ENCODE measurements around the gene DBP.
A peak's percentile ranks its signal among the peaks of the same experiment; 100 is the strongest.

DBP gene

GRCh38 chr19:48644839-48645619 is 7.8 kb upstream of the DBP start:
- peak overlapping the region; percentile 42 for H3K4me3 ChIP-seq (ENCODE audit: low read depth, low read length)
- DNase-seq (ENCODE audit: low read depth, low spot score): peak; percentile 74
- TF ChIP-seq CTCF (IDR thresholded peaks at IDR 0.05; ENCODE audit: low read depth, low read length): no peak
- in situ Hi-C loops (cut with HindIII; ENCODE audit: low sequenced_read_pairs): no loop called here

DNA sequence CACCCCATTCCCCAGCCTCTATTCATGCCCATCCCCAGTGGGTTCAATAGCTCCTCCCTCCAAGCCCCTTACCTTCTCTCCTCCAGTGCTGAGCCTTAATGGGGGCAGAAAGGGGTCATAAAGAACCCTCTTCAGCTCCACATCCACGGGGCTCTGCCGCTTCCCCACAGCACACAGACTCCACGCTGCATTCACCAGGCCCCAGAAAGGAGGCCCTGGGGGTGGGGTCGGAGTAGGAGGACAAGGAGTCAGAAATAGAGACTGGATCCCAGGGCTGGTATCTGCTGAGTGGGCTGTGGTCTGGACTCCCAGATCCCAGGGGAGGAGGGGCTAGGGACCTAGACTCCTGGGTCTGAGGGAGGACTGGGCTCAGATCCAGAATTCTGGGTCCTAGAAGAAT is 7.2 kb upstream of the DBP start:
- TF ChIP-seq CTCF (IDR thresholded peaks at IDR 0.05; ENCODE audit: low read depth, low read length): no peak
- in situ Hi-C loops (cut with HindIII; ENCODE audit: low sequenced_read_pairs): no loop called here
- DNase-seq (ENCODE audit: low read depth, low spot score): no peak
- no peak overlapping the region for H3K4me3 ChIP-seq (ENCODE audit: low read depth, low read length)

- no peak for TF ChIP-seq CTCF (IDR thresholded peaks at IDR 0.05; ENCODE audit: low read depth, low read length)
- no peak for DNase-seq (ENCODE audit: low read depth, low spot score)
- no peak overlapping the region for H3K4me3 ChIP-seq (ENCODE audit: low read depth, low read length)
- in situ Hi-C loops (cut with HindIII; ENCODE audit: low sequenced_read_pairs): no loop called here
Measured at GRCh38 chr19:48642862-48643261, 5.7 kb upstream of the DBP start.

DNA sequence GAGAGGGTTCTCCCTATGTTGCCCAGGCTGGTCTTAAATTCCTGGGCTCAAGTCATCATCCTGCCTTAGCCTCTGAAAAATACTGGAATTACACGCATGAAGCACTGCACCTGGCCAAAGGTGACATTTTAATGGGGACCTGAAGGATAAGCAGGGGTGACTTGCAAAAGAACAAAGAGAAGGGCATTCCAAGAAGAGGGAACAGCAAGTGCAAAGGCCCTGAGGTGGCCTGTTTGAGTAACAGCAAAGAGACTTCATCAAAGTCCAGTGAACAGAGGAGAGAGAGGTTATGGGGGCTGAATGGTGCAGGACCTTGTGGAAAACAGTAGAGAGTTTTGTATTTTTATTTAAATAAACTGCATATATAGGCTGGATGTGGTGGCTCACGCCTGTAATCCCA is 4.7 kb upstream of the DBP start:
- in situ Hi-C loops (cut with HindIII; ENCODE audit: low sequenced_read_pairs): no loop called here
- no peak for DNase-seq (ENCODE audit: low read depth, low spot score)
- no peak for TF ChIP-seq CTCF (IDR thresholded peaks at IDR 0.05; ENCODE audit: low read depth, low read length)
- no peak overlapping the region for H3K4me3 ChIP-seq (ENCODE audit: low read depth, low read length)

DNA sequence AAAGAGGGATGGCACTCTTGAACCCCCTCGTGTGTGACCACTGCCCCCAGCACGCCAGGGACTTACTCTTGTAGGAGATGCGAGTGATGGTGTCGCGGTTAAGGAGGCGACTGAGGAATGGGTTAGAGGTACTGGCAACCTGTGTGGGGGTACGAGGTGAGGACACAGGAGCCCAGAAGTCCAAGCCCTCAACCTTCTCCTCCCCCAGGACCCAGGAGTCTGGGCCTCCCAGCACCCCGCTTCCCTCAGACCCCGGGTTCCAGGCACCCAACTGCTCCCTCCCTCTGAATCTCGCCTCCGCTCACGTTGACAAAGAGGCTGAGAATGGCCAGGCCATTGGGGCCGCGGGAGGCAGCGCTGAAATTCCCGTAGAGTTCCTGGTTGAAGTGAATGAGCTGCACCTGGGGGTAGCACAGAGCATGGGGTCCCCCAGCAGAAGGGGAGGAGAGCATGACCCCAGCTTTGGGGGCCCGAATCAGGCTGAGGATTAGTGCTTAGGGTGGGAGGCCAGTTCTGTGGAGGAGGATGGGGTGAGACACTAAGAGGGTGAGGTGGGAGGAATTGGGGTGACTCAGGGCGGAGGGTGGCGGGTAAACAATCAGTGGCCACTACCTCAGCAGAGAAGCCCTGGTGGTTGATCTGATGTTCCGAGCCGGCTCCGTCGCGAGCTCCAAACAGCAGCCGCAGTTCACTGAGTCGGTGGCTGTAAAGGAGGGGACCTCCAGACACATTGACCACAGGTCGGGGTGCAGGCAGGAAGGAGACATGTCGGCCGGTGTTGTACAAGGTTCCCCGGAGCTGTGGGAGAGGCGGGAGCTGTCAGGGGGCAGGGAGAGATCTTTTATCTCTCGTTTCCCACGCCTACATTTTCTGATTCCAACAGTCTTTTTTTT is 2.5 kb upstream of the DBP start:
- no peak for TF ChIP-seq CTCF (IDR thresholded peaks at IDR 0.05; ENCODE audit: low read depth, low read length)
- in situ Hi-C loops (cut with HindIII; ENCODE audit: low sequenced_read_pairs): no loop called here
- DNase-seq (ENCODE audit: low read depth, low spot score): no peak
- no peak overlapping the region for H3K4me3 ChIP-seq (ENCODE audit: low read depth, low read length)

DNA sequence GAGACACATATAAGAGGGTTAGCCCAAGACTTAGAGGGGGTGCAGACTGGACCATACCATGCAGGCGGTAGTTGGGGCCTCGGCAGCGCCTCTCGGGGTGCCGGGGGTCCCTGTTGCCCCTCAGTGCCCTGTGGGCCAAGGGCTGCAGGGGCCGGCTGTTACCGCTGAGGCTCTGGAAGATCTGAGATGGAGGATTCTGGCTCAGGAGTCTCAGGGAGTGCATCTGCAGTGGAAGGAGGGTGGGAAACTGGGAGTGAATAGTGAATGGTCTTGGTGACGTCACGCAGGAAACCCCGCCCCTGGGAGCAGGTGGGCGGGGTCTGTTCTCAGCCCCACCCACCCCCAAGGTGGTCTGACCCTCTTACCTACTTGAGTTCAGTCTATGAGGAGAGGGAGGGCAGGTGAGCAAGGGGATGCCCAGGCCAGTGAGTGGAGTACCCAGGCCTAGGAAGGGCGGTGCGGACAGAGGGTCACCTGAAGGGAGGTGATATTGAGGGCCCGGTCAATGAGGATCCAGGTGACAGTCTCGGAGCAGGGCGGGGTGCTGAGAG is 1.7 kb upstream of the DBP start:
- TF ChIP-seq CTCF (IDR thresholded peaks at IDR 0.05; ENCODE audit: low read depth, low read length): no peak
- in situ Hi-C loops (cut with HindIII; ENCODE audit: low sequenced_read_pairs): no loop called here
- DNase-seq (ENCODE audit: low read depth, low spot score): no peak
- no peak overlapping the region for H3K4me3 ChIP-seq (ENCODE audit: low read depth, low read length)

Measured in astrocyte of the spinal cord (primary cell).